ENCODE measurements around the gene KRTAP5-9. TPM values are rescaled to one million over a fixed set of nuclear protein-coding genes. Genes with fewer than 3 reads are reported as not detected.

The KRTAP5-9 gene
- not detected for total RNA-seq

DNA sequence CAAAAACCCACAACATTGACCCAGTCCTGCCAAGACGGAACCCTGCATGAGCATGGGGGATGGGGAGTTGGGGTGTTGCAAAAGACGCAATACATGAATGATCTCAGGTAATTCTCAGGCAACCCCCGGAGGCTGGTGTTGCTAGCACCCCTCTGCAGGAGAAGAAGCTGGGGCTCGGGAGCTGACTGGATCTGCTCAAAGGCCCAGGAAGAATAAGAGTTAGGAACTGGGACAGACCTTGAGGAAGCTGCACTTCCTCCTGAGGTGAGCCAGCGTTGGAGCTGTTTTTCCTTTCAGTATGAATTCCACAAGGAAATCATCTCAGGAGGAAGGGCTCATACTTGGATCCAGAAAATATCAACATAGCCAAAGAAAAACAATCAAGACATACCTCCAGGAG is at the start of gene KRTAP5-9:
TSS of gene KRTAP5-9 (plus strand) at position 301 of the 400 bp plus-strand sequence. CDS start 238 bp downstream, outside the sequence.
- 73% methylated on average over 5 of the region's 5 CpGs for WGBS
- TF ChIP-seq POLR2A (IDR thresholded peaks at IDR 0.05; ENCODE audit: low read depth): no peak
- TF ChIP-seq CTCF (IDR thresholded peaks at IDR 0.05): no peak
- TF ChIP-seq EP300 (IDR thresholded peaks at IDR 0.05): no peak
- no peak for TF ChIP-seq POLR2AphosphoS5 (IDR thresholded peaks at IDR 0.05)

GRCh38 chr11:71499125-71499524 is 49.1 kb upstream of the KRTAP5-9 start:
- no peak for DNase-seq (ENCODE audit: extremely low spot score)
- TF ChIP-seq POLR2AphosphoS5 (IDR thresholded peaks at IDR 0.05) (no peak), EP300 (IDR thresholded peaks at IDR 0.05) (no peak), POLR2A (IDR thresholded peaks at IDR 0.05; ENCODE audit: low read depth) (no peak), CTCF (IDR thresholded peaks at IDR 0.05) (no peak)
- H3K27me3 ChIP-seq: no peaks in the 10 kb centered on the region
- H3K9me3 ChIP-seq: no peaks in the 10 kb centered on the region
- H3K36me3 ChIP-seq: peaks cover 60 to 95% (median 81%) of the 10 kb centered on the region in 4 donors
- H3K27ac ChIP-seq (replicated peaks in 1 of 4): no peak overlapping the region
- 81% methylated on average over 13 of the region's 13 CpGs for WGBS
- H3K4me1 ChIP-seq: peaks cover 0 to under 1% (median 0%) of the 10 kb centered on the region in 4 donors
- intact Hi-C loops (cut with DNase I): no loop called here
- H3K4me3 ChIP-seq: no peak overlapping the region

More for the DNA sequence above, at the start of gene KRTAP5-9:
- Histone ChIP-seq H3K36me3 (no peaks in the 10 kb centered on the region), H3K4me3 (no peak within 1 kb of the TSS), H3K9me3 (no peaks in the 10 kb centered on the region), H3K4me1 (no peaks in the 10 kb centered on the region), H3K27me3 (peaks cover 0 to 41% (median 0%) of the 10 kb centered on the region in 4 donors), H3K27ac (replicated peaks in 1 of 4) (no peak within 1 kb of the TSS)
- intact Hi-C loops (cut with DNase I): no loop called here
- no peak for DNase-seq (ENCODE audit: extremely low spot score)

DNA sequence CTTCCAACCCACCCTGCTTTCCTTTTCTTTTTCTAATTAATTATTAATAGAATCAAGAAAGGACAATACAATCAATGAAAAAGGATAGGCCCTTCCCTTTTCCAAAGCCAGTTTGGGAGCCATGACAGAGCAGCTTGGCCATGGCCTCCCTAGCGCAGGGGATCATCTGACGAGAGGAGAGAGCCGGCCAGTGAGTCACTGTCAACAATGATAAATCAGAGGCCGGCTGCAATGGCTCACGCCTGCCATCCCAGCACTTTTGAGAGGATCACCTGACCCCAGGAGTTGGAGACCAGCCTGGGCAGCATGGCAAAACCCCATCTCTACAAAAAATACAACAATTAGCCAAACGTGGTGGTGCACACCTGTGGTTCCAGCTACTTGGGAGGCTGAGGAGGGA is 48.7 kb upstream of the KRTAP5-9 start:
- DNase-seq (ENCODE audit: extremely low spot score): no peak
- 93% methylated on average over 6 of the region's 6 CpGs for WGBS
- H3K4me1 ChIP-seq: peaks cover 0 to 4% (median 0%) of the 10 kb centered on the region in 4 donors
- H3K27me3 ChIP-seq: no peaks in the 10 kb centered on the region
- no peak overlapping the region for H3K27ac ChIP-seq (replicated peaks in 1 of 4)
- peaks cover 56 to 95% (median 77%) of the 10 kb centered on the region in 4 donors for H3K36me3 ChIP-seq
- TF ChIP-seq POLR2AphosphoS5 (IDR thresholded peaks at IDR 0.05) (no peak), POLR2A (IDR thresholded peaks at IDR 0.05; ENCODE audit: low read depth) (no peak), EP300 (IDR thresholded peaks at IDR 0.05) (no peak), CTCF (IDR thresholded peaks at IDR 0.05) (no peak)
- no peak overlapping the region for H3K4me3 ChIP-seq
- intact Hi-C loops (cut with DNase I): no loop called here
- no peaks in the 10 kb centered on the region for H3K9me3 ChIP-seq

DNA sequence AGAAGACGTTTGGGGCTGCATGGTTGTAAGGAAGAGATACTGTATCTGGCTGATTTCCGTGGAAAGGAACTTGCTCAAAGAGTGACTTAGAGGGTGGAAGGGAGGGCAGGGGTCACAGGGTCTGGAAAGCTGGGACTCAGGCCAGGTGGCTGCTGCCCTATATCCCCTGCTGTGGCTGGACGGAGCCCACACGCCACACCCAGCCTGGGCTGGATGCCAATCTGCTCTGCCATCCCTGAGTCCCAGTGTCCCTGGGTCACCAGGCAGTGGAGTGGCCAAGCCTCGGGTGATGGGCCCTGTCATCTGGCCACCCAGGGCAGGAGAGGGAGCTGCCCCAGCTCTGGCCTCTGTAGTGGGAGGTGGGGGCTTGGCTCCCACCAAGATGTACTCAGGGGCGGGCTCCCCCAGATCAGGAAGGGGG is 47.6 kb upstream of the KRTAP5-9 start:
- Histone ChIP-seq H3K4me1 (peaks cover 0 to 5% (median 0%) of the 10 kb centered on the region in 4 donors), H3K27ac (replicated peaks in 1 of 4) (no peak overlapping the region), H3K36me3 (peaks cover 52 to 93% (median 73%) of the 10 kb centered on the region in 4 donors), H3K4me3 (no peak overlapping the region), H3K9me3 (no peaks in the 10 kb centered on the region), H3K27me3 (no peaks in the 10 kb centered on the region)
- WGBS: 81% methylated on average over 3 of the region's 6 CpGs
- DNase-seq (ENCODE audit: extremely low spot score): no peak
- TF ChIP-seq EP300 (IDR thresholded peaks at IDR 0.05) (no peak), POLR2AphosphoS5 (IDR thresholded peaks at IDR 0.05) (no peak), POLR2A (IDR thresholded peaks at IDR 0.05; ENCODE audit: low read depth) (no peak), CTCF (IDR thresholded peaks at IDR 0.05) (no peak)
- intact Hi-C loops (cut with DNase I): no loop called here
